HG02981 (cell line): Measurements from ENCODE around the gene HPRT1.
A peak's percentile ranks its signal among the peaks of the same experiment; 100 is the strongest.
"Not testable (repeated sequence)": the region's sequence is repeated elsewhere in the genome, so short reads cannot be mapped to it uniquely, and the experiment has no call there.

Source experiments
- ATAC-seq: cut with Tn5 transposase; IDR thresholded peaks from one replicate; pipeline ENCODE4 v1.9.1; 2021; ENCODE audit warnings: mild to moderate bottlenecking, moderate library complexity; ENCODE audit not compliant: unreplicated experiment

The HPRT1 gene, protein sequence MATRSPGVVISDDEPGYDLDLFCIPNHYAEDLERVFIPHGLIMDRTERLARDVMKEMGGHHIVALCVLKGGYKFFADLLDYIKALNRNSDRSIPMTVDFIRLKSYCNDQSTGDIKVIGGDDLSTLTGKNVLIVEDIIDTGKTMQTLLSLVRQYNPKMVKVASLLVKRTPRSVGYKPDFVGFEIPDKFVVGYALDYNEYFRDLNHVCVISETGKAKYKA

DNA sequence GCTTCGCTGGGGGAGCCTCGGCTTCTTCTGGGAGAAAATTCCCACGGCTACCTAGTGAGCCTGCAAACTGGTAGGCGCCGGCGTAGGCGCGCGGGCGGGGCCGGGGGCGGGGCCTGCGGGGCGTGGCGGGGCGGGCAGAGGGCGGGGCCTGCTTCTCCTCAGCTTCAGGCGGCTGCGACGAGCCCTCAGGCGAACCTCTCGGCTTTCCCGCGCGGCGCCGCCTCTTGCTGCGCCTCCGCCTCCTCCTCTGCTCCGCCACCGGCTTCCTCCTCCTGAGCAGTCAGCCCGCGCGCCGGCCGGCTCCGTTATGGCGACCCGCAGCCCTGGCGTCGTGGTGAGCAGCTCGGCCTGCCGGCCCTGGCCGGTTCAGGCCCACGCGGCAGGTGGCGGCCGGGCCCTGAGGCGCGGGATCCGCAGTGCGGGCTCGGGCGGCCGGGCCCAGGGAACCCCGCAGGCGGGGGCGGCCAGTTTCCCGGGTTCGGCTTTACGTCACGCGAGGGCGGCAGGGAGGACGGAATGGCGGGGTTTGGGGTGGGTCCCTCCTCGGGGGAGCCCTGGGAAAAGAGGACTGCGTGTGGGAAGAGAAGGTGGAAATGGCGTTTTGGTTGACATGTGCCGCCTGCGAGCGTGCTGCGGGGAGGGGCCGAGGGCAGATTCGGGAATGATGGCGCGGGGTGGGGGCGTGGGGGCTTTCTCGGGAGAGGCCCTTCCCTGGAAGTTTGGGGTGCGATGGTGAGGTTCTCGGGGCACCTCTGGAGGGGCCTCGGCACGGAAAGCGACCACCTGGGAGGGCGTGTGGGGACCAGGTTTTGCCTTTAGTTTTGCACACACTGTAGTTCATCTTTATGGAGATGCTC lies at the start of gene HPRT1:
Gene HPRT1 (plus strand): TSS at position 161 of the 857 bp plus-strand sequence. CDS start 147 bp downstream, at position 308.
- peak; percentile 92 for ATAC-seq

- ATAC-seq, result no peak
Observed at GRCh38 chrX:134416087-134416486, 43.9 kb upstream of the HPRT1 start.

DNA sequence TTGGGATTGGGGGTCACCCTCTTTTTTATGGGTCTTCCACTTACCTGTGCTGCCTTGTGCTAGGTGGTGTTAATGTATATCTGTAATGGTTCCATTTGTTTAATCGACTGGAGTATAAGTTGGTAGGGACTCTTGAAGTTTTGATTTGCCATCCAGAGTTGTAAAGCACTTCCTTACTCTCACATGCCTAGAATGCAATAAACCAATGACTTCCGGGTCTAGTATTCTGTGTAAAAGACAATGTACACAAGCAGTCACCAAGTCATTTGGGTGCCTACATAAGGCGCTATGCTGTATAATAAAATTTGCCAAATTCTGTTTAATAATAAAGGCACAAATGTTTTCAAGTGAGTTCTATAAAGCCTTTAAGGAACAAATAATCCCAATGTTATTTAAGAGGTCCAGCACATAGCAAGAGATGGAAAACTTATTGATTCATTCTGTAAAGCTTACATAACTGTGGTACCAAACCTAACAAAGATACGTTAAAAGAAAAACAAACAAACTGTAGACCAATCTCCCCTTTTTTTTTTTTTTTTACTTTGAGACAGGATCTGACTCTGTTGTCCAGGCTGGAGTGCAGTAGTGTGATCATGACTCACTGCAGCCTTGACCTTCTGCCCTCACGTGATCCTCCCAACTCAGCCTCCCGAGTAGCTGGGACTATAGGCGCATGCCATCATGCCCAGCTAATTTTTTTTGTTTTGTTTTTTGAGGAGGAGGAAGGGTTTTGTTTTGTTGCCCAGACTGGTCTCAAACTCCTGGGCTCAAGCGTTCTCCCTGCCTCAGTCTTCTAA lies 41.5 kb upstream of the HPRT1 start:
- ATAC-seq, result no peak

DNA sequence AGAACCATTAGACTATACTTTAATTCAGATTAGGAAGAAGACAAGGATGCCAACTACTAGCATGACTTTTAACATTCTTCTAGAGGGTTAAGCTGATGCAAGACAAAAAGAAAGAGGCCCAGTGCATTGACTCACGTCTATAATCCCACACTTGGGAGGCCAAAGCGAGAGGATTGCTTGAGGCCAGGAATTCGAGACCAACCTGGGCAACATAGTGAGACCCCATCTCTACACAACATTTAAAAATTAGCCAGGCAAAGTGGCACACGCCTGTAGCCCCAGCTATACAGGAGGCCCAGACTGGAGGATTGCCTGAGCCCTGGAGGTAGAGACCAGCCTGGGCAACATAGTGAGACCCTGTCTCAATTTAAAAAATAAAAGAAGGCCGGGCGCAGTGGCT lies 40.2 kb upstream of the HPRT1 start:
- no peak for ATAC-seq

DNA sequence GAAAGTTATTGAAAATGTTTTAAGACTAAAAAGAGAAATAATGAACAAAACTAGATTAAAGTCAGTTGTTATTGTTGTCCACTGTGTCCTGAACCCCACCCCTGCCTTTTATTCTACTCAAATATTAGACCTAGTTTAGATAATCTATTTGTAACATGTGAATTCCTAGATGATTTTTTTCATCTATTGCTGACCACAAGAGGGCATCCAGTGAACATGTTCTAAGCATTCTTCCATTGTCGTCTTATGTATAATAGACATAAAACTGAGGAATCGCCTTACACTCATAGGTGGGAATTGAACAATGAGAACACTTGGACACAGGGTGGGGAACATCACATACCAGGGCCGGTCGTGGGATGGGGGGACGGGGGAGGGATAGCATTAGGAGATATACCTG lies 36.4 kb upstream of the HPRT1 start:
- ATAC-seq, result no peak

DNA sequence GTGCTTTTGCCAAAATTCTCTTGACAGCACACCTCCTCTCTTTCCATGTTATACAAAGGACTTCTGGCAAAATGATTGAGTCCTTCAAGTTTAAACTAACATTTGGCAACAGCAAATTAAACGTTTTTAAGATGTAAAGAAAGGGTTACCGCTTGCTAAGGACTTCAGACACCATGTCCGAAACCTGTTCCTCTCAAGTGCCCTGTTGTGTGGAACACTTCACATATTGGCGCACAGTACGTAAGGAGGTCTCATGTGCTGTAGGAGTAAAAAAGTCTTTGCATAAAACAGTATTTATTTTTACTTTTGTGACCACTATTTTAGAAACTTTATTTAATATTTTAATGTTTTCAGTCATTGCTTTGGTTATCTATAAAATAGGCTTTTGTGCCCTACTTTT lies 33.7 kb upstream of the HPRT1 start:
- ATAC-seq, result no peak

DNA sequence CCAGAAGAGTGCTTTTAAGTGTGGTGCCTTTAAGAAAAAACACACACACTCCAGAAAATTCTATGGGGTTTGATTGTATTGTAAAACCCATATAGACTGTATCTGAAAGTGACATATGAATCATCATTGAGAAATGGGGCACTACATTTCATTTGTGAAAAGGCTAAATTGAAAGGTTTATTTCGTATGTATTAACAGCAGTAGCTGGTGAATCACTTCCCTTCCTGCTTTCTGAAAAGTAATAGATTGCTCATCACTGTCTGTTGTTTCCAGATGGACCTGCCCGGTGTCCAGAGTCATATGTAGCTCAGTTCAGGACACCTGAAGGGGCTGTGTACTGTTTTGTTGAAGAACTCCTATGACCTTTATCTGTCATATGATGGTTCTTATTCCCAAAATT lies 28.1 kb upstream of the HPRT1 start:
- no peak for ATAC-seq

DNA sequence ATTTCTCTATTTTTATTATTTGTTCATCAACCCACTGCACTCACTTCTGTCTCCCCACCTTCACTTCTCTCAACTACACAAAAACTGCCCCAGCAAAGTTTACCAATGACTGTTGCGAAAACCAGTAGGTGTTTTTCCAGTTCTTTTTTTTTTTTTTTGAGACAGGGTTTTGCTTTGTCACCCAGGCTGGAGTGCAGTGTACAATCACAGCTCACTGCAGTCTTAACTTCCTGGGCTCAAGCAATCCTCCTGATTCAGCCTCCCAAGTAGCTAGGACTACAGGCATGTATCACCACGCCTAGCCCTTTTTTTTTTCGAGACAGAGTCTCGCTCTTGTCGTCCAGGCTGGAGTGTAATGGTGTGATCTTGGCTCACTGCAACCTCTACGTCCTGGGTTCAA lies 24.1 kb upstream of the HPRT1 start:
- ATAC-seq, result no peak

GRCh38 chrX:134443020-134443419 lies 16.9 kb upstream of the HPRT1 start:
- no peak for ATAC-seq

DNA sequence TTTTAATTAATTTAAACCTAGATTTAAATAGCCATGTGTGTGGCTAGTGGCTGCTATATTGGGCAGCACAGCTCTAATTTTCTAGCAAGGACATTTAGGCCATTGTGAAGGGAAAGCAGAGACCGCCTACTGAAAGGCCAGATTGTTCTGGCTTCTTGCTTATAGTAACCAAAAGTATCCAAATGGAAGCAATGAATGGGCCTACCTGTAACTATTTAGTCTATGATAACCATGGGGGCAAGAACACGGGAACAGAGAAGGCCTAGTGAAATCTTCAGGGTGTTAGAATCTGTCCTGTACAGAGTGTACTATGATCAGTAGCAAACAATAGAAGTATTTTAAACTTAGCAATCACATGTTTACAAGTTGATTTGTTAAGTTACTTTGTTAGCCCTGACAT lies 16.5 kb upstream of the HPRT1 start:
- ATAC-seq, result no peak

DNA sequence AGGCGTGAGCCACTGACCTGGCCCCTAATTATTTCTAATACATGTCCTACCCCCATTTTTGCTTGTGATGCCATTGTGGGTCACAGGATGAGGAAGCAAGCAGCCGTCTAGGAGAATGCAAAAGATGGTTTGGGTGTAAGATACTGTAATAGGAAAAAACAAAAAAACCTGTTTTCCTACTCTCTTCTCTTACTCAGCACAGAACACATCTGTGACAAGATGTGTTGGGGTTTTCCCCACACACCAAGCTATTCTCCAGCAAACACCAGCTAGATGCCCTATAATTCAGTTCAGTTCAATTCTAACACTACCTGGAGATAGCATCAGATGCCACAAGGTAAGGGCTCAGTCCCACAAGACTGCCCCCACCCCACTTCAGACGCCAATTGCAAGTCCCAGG lies 15.3 kb upstream of the HPRT1 start:
- ATAC-seq, result no peak

DNA sequence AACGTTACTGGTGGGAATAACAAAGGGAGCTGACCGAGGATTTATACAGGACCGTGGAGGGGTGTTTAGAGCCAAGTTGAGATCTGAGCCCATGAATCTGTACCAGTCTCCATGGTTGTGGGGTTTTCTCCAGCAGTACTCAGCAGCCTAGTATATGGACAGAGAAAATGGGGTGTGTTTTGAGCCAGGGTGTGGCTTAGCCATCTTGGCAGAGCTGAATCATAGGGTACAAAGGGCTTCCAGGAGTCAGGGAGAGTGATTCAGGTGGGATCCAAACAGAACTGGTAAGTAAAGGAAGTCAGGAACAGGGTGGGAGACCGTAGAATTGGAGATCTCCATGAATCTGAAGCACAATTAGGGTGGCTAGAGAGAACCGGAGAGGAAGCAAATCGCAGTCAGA lies 7.4 kb upstream of the HPRT1 start:
- ATAC-seq, result no peak

DNA sequence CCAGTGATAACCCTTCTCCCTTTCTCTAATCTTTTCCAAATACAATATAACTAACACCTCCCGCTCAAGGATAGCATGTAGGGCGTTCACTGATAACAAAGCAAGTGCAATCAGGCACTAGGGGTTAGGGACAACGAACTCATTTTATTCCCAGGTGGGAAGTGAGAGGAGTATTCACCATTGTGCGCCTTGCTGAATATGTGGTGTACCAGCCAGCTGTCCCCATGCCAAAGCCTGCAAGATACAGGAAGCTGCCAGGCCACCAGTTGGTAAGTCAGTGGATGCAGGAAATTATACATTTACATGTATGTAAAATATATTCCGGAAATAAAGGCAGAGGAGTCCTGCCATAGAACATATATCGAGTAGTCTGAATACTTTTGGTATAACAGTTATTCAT lies 6.3 kb upstream of the HPRT1 start:
- no peak for ATAC-seq

- no peak for ATAC-seq
Observed at GRCh38 chrX:134454506-134454905, 5.5 kb upstream of the HPRT1 start.

- no peak for ATAC-seq
Observed at GRCh38 chrX:134457708-134458107, 2.3 kb upstream of the HPRT1 start.

GRCh38 chrX:134459683-134460004 lies 321 bp upstream of the HPRT1 start:
- ATAC-seq, result peak; percentile 11

DNA sequence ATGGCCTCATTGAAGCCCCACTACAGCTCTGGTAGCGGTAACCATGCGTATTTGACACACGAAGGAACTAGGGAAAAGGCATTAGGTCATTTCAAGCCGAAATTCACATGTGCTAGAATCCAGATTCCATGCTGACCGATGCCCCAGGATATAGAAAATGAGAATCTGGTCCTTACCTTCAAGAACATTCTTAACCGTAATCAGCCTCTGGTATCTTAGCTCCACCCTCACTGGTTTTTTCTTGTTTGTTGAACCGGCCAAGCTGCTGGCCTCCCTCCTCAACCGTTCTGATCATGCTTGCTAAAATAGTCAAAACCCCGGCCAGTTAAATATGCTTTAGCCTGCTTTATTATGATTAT lies 876 bp downstream of the HPRT1 start:
- no peak for ATAC-seq

GRCh38 chrX:134461437-134461836 lies 1.5 kb downstream of the HPRT1 start:
- no peak for ATAC-seq

- ATAC-seq, result no peak
Observed at GRCh38 chrX:134462927-134463326, 3.0 kb downstream of the HPRT1 start.

GRCh38 chrX:134464453-134464852 lies 4.5 kb downstream of the HPRT1 start:
- not testable (repeated sequence) for ATAC-seq

DNA sequence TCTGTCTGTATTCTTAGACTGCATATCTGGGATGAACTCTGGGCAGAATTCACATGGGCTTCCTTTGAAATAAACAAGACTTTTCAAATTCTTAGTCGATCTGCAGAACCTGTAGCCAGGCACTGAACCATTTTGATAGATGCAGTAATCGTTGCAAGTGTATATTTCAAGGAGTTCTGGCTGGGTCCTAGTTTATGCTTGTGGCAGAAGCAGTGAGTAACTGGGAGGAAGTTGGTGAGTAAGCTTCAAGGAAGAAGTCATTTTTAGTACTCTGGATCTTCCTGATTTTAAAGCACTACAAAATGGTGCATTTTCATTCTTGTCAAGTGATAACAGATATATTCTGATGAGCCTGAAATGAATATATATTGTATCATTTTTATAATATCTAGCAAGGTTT lies 9.5 kb downstream of the HPRT1 start:
- ATAC-seq, result no peak

DNA sequence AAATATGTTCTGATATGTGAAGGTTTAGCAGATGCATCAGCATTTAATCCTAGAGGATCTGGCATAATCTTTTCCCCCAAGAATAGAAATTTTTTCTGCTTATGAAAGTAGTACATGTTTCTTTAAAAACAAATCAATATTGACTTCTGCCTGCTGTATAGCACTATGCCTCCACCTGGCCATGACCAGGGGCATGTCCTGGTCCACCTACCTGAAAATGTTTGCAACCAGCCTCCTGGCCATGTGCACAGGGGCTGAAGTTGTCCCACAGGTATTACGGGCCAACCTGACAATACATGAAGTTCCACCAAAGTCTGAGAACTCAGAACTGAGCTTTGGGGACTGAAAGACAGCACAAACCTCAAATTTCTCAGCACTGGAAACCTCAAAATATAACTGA lies 10.0 kb downstream of the HPRT1 start:
- ATAC-seq, result no peak
